Gastrocnemius medialis (tissue), 4 donors: ENCODE results near the gene SERTAD2.

ENCODE experiments used
- CTCF ChIP-seq, 5 experiments: fragments of 450-650 bp in 3 of 5; fragments of 200-600 bp in 2 of 5; sonication (generic) in 2 of 5; IDR thresholded peaks in 4 of 5; conservative IDR thresholded peaks in 1 of 5; 1 replicate in 4 of 5; 2 replicates in 1 of 5; pipeline ENCODE4 v1.5.1; 2016 to 2019; ENCODE audit warnings: antibody characterized with exemption in 5 of 5, mild to moderate bottlenecking in 3 of 5, moderate library complexity in 3 of 5
- POLR2A ChIP-seq, 2 donors: fragments of 450-650 bp; IDR thresholded peaks; one replicate each; pipeline ENCODE4 v1.6.1; 2017; ENCODE audit warnings: antibody characterized with exemption in 2 of 2, mild to moderate bottlenecking in 2 of 2, moderate library complexity in 2 of 2

GRCh38 chr2:64663402-64663801 lies 9.7 kb upstream of the SERTAD2 start:
- TF ChIP-seq CTCF (IDR thresholded peaks at IDR 0.05 in 4 of 5, conservative IDR thresholded peaks at IDR 0.05 in 1 of 5) (no peak), POLR2A (IDR thresholded peaks at IDR 0.05) (no peak)
